Measurements from ENCODE around the gene MLST8. TPM values are rescaled to one million over a fixed set of nuclear protein-coding genes. Genes with fewer than 3 reads are reported as not detected.

Gene MLST8
- total and polyA plus RNA-seq, 2 of the 8 experiments (the other 6 are each of a cell fraction or from before 2014, with no cell fraction given): 67.6 to 321 TPM

DNA sequence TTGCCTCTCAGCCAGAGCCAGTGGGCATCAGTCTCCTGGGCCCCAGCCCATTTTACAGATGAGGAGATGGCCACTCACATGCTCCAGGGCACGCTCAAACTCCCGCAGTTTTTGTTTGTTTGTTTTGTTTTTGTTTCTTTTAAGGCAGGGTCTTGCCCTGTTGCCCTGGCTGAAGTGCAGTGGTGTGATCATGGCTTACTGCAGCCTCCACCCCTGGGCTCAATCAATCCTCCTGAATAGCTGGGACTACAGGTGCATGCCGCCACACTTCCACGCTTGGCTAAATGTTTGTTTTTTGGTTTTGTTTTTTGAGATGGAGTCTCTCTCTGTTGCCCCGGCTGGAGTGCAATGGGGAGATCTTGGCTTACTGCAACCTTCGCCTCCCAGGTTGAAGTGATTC lies 21.7 kb downstream of the MLST8 start:
- Histone ChIP-seq H2BK120ac (replicated peaks; ENCODE audit: low read depth, low read length) (no peak overlapping the region), H2AFZ (ENCODE audit: low read length) (no peak overlapping the region), H3K56ac (replicated peaks; ENCODE audit: insufficient read length, low read depth, low read length) (no peak overlapping the region), H4K91ac (replicated peaks; ENCODE audit: insufficient read length, low read length) (no peak overlapping the region), H2BK20ac (ENCODE audit: low read length) (no peak overlapping the region), H3K27ac (ENCODE audit: low read depth, low read length) (no peak overlapping the region), H3K23ac (ENCODE audit: insufficient read length) (no peak overlapping the region), H3K4ac (replicated peaks; ENCODE audit: insufficient read length, low read depth, low read length) (no peak overlapping the region), H3K9ac (replicated peaks in 1 of 4; ENCODE audit: extremely low read depth in 1 of 4, low read depth in 3 of 4, low read length in 3 of 4) (no peak overlapping the region), H3K27me3 (replicated peaks in 1 of 4; ENCODE audit: control insufficient read depth in 3 of 4, extremely low read depth in 1 of 4, insufficient read depth in 3 of 4, low read length in 3 of 4) (no peaks in the 10 kb centered on the region), H2BK5ac (ENCODE audit: low read depth, low read length) (no peak overlapping the region), H3K23me2 (ENCODE audit: low read depth, low read length) (no peaks in the 10 kb centered on the region), H3K4me2 (ENCODE audit: insufficient read depth in 1 of 2, low read depth in 2 of 2, low read length in 2 of 2) (no peak overlapping the region), H3K14ac (ENCODE audit: insufficient read length) (no peak overlapping the region), H3K18ac (ENCODE audit: extremely low read depth, low read length) (no peak overlapping the region), H2BK15ac (ENCODE audit: low read length) (no peak overlapping the region), H3K4me1 (replicated peaks in 1 of 4; ENCODE audit: control insufficient read depth in 3 of 4, insufficient read depth in 4 of 4, low read length in 3 of 4) (no peaks in the 10 kb centered on the region), H4K20me1 (replicated peaks in 1 of 2; ENCODE audit: control insufficient read depth in 1 of 2, insufficient read depth in 2 of 2, low read length in 2 of 2) (peaks cover 9 to 15% of the 10 kb centered on the region in 2 experiments), H2BK12ac (ENCODE audit: low read depth, low read length) (no peak overlapping the region), H4K8ac (ENCODE audit: extremely low read depth, insufficient read depth, low read length) (no peak overlapping the region), H3K79me2 (ENCODE audit: control insufficient read depth in 1 of 2, insufficient read depth in 2 of 2, low read length in 2 of 2) (peaks cover 3 to 29% of the 10 kb centered on the region in 2 experiments; a peak in 2 of 4 replicates), H2AK5ac (ENCODE audit: low read depth, low read length) (no peak overlapping the region), H3K9me3 (ENCODE audit: insufficient read depth in 2 of 2, low read depth in 1 of 2, low read length in 1 of 2) (no peaks in the 10 kb centered on the region), H3K4me3 (ENCODE audit: extremely low read depth in 1 of 4, insufficient read depth in 2 of 4, low read depth in 3 of 4, low read length in 4 of 4) (no peak overlapping the region), H4K5ac (ENCODE audit: insufficient read length, low read depth, low read length) (no peak overlapping the region), H3K36me3 (ENCODE audit: control insufficient read depth in 2 of 4, insufficient read depth in 4 of 4, low read length in 3 of 4) (peaks cover 0 to 20% (median 4%) of the 10 kb centered on the region in 4 experiments; a peak in 5 of 8 replicates), H3K79me1 (ENCODE audit: low read depth, low read length) (peaks cover 3% of the 10 kb centered on the region; the same call in 1 of the 2 replicates)
- FAIRE-seq (no peak), DNase-seq (ENCODE audit: low read depth in 1 of 2, low spot score in 2 of 2) (no peak)
- WGBS, 2 experiments (ENCODE audit: extremely low coverage in 1 of 2, insufficient coverage in 1 of 2, insufficient read length in 1 of 2, insufficient replicate concordance in 2 of 2, low coverage in 1 of 2, low lambda C conversion rate in 2 of 2, missing lambda C conversion rate in 1 of 2): 95% methylated on average over 6 of the region's 6 CpGs; no CpG with 5 or more reads in 1 of the 2 experiments
- CTCF ChIA-PET (ENCODE audit: partially characterized antibody): interaction anchor here (1.1 to 2.8 kb wide), 4 partner anchors 10 to 37 kb away, joined by 3 to 10 read pairs (median 4); partner anchors contain the start of gene ECI1
- POLR2A ChIA-PET (ENCODE audit: partially characterized antibody): interaction anchor here (0.9 to 6.7 kb wide), 12 partner anchors 9 to 242 kb away, joined by 3 to 37 read pairs (median 6); partner anchors contain the start of genes BRICD5, DNASE1L2, ECI1 and PGP
- no peak for TF ChIP-seq NANOG (IDR thresholded peaks at IDR 0.05; ENCODE audit: insufficient read depth, low read depth, low read length, poor library complexity, severe bottlenecking)

Measured in H1 (cell line).